ENCODE measurements around the gene TRPM5. TPM values are rescaled to one million over a fixed set of nuclear protein-coding genes. Genes with fewer than 3 reads are reported as not detected.
A peak's percentile ranks its signal among the peaks of the same experiment; 100 is the strongest.

The TRPM5 gene
- total RNA-seq, 1 donor from 2014 or later = 0.46 TPM

DNA sequence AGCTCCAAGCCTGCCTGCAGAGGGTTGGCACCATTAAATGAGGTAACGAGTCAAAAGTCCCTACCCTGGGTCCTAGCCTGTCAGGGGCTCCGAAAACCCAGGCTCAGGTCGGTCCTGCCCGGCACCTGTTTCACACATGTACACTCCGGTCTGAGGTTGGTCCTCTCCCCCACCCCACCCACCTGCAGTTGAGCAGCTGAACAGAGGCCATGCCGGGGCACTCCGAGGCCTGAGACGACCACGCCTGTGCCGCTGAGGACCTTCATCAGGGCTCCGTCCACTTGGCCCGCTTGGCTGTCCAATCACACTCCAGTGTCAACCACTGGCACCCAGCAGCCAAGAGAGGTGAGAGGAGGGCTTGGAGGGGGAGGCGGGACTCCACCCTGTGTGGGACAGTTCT, 42.2 kb downstream of the TRPM5 start:
- TF ChIP-seq CTCF (IDR thresholded peaks at IDR 0.05; ENCODE audit: unreplicated experiment) = no peak
- peak overlapping the region; percentile 59 for H3K27ac Mint-ChIP-seq
- peaks cover 6% of the 10 kb centered on the region for H3K4me1 Mint-ChIP-seq (ENCODE audit: low read depth)
- H3K4me3 Mint-ChIP-seq (ENCODE audit: low read depth) = peak overlapping the region; percentile 85
- H3K27me3 Mint-ChIP-seq = no peaks in the 10 kb centered on the region
- H3K9me3 Mint-ChIP-seq (ENCODE audit: low read depth) = no peaks in the 10 kb centered on the region
- DNase-seq (ENCODE audit: low spot score, unreplicated experiment) = no peak
- peaks cover 3% of the 10 kb centered on the region for H3K36me3 Mint-ChIP-seq (ENCODE audit: insufficient read depth)

DNA sequence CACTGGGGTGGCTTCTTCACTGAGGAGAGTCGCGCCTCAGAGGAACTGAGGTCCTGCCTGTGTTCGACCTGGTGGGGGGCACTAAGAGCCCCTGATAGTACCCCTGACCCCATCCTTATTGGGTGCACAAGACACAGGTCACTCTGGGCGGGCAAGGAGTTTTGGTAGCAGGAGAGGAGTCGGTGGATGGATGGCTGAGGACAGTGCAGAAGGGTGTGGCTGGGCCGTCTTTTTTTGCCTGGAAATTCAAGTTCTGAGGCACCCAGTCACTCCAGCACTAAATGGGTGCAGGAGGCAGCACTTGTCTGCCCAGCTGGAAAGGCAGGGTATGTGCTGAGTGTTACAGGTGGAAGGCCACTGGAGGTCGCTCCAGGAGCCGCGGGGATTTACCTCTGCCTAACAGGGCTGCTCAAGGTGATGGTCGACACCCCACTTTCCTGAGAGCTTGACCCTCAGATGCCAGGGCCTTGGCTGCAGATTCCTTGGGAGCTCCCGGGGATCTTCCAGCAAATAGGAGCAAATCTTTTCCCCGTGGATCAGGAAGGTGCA, 42.8 kb downstream of the TRPM5 start:
- H3K4me3 Mint-ChIP-seq (ENCODE audit: low read depth) = peak overlapping the region; percentile 85
- H3K9me3 Mint-ChIP-seq (ENCODE audit: low read depth) = no peaks in the 10 kb centered on the region
- no peak for TF ChIP-seq CTCF (IDR thresholded peaks at IDR 0.05; ENCODE audit: unreplicated experiment)
- no peaks in the 10 kb centered on the region for H3K27me3 Mint-ChIP-seq
- no peak for DNase-seq (ENCODE audit: low spot score, unreplicated experiment)
- peaks cover 5% of the 10 kb centered on the region for H3K4me1 Mint-ChIP-seq (ENCODE audit: low read depth)
- H3K27ac Mint-ChIP-seq = peak overlapping the region; percentile 86
- peaks cover 3% of the 10 kb centered on the region for H3K36me3 Mint-ChIP-seq (ENCODE audit: insufficient read depth)

GRCh38 chr11:2400762-2401435, 43.4 kb downstream of the TRPM5 start:
- Mint-ChIP-seq H3K4me3 (ENCODE audit: low read depth) (peak overlapping the region; percentile 85), H3K4me1 (ENCODE audit: low read depth) (peaks cover 4% of the 10 kb centered on the region), H3K27ac (peak overlapping the region; percentile 86), H3K9me3 (ENCODE audit: low read depth) (no peaks in the 10 kb centered on the region), H3K36me3 (ENCODE audit: insufficient read depth) (peaks cover 3% of the 10 kb centered on the region), H3K27me3 (no peaks in the 10 kb centered on the region)
- no peak for TF ChIP-seq CTCF (IDR thresholded peaks at IDR 0.05; ENCODE audit: unreplicated experiment)
- no peak for DNase-seq (ENCODE audit: low spot score, unreplicated experiment)

DNA sequence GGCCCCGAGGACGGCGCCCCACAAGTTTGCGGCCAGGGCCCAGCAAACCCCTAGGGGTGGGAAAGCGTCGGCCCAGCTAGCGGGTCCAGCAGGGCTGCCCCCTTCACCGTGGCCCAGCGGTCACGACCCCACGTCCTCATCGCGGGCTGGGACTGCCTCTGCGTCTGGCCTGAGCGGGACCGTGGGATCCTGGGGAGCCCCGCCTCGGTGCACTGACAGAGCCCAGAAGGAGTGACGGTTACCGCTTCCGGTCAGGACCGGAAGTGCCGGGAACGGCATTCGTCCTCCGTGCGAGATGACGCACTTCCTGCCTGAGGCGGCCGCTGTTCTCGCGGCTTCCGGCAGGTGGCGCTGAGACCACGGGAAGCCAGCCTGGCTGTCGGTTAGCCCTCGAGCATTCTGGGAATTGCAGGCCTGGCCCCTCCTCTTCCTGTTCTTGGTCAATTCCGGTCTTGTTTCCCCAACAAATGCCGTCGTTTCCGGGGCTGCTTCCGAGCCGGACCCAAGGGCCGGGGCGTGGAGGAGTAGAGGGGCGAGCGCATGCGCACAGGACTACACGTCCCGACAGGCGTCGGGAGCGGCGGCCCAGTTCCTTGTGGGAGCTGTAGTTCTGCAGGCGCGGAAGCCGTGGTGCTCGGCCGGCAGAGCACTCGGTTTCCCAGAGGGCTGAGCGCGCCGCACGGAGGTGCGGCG, 44.1 kb downstream of the TRPM5 start, which contains the start of gene TSSC4:
Gene TSSC4, plus strand, starts transcription at position 682 of the 693 bp plus-strand sequence. CDS start 1,884 bp downstream, outside the sequence.
- no peaks in the 10 kb centered on the region for H3K9me3 Mint-ChIP-seq (ENCODE audit: low read depth)
- H3K4me1 Mint-ChIP-seq (ENCODE audit: low read depth) = peaks cover 4% of the 10 kb centered on the region
- peak; percentile 99 for TF ChIP-seq CTCF (IDR thresholded peaks at IDR 0.05; ENCODE audit: unreplicated experiment)
- no peaks in the 10 kb centered on the region for H3K27me3 Mint-ChIP-seq
- peak; percentile 100 for DNase-seq (ENCODE audit: low spot score, unreplicated experiment)
- H3K27ac Mint-ChIP-seq = peak within 1 kb of the TSS; percentile 86
- H3K4me3 Mint-ChIP-seq (ENCODE audit: low read depth) = peak within 1 kb of the TSS; percentile 85
- peaks cover 3% of the 10 kb centered on the region for H3K36me3 Mint-ChIP-seq (ENCODE audit: insufficient read depth)

DNA sequence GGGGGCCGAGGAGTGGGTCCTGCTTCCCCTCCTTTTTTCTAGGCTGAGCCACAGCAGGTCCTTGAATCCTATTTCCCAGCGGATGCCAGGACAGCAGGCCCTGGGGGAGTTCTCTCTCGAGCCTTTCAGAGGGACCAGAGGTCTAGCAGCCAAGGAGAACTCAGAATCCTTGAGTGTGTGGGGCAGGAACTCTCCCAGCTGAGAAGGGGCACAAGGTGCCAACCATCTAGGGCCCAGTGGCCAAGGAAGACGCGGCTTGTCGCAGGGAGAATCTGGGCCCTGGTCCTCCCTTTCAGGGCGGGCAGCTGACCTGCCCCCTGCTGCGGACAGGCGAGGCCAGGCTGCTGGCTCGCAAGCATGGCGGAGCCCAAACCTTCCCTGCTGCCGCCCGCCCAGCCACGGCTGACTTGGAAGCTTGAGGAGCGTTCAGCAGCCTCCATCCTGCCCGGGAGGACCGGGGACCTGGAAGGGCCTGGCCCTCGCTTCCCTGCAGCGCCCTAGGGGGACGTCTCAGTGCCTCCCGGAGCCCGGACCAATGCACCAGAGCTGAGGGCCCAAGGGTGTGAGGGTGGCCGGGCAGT, 44.7 kb downstream of the TRPM5 start:
- no peak for DNase-seq (ENCODE audit: low spot score, unreplicated experiment)
- H3K27ac Mint-ChIP-seq = peak overlapping the region; percentile 62

More for the DNA sequence above, 44.7 kb downstream of the TRPM5 start:
- Mint-ChIP-seq H3K36me3 (ENCODE audit: insufficient read depth) (peaks cover 3% of the 10 kb centered on the region), H3K4me1 (ENCODE audit: low read depth) (peaks cover 4% of the 10 kb centered on the region), H3K27me3 (no peaks in the 10 kb centered on the region), H3K9me3 (ENCODE audit: low read depth) (no peaks in the 10 kb centered on the region), H3K4me3 (ENCODE audit: low read depth) (peak overlapping the region; percentile 85)
- TF ChIP-seq CTCF (IDR thresholded peaks at IDR 0.05; ENCODE audit: unreplicated experiment) = no peak

Data from progenitor cell of endocrine pancreas (in vitro differentiated cells).